Naive thymus-derived CD4-positive, alpha-beta T cell (primary cell): ENCODE results near the gene SLC39A11. TPM values are rescaled to one million over a fixed set of nuclear protein-coding genes. Genes with fewer than 3 reads are reported as not detected.

Experiments used
- ATAC-seq: fragments of 150-1000 bp; cut with Tn5 transposase; 2 replicates; pipeline ENCODE4 v1.10.0; 2021; ENCODE audit warnings: mild to moderate bottlenecking, moderate library complexity
- CTCF ChIA-PET: fragments of 350-600 bp; sonication (Branson Sonifier 250); formaldehyde crosslinking; loops from one replicate; lab custom pipeline; 2021; ENCODE audit warnings: antibody characterized with exemption; lab: Charles Lee
- POLR2A ChIA-PET: fragments of 350-600 bp; sonication (Branson Sonifier 250); formaldehyde crosslinking; loops from one replicate; lab custom pipeline; 2021; ENCODE audit warnings: antibody characterized with exemption, inconsistent platforms; lab: Charles Lee
- DNase-seq, 9 donors: peaks; one replicate each; pipeline versions ENCODE4 v3.0.0 to v3.0.0-alpha.2; 2020 to 2022; ENCODE audit warnings: mixed read lengths in 1 of 9
- H3K27ac ChIP-seq: one replicate; pipeline ENCODE4 v1.7.0; 2013; ENCODE audit warnings: mild to moderate bottlenecking, low read depth, low read length, moderate library complexity
- H3K27me3 ChIP-seq, 2 donors: one replicate each; pipeline ENCODE4 v1.7.0; 2013; ENCODE audit warnings: low read length in 2 of 2, mild to moderate bottlenecking in 2 of 2, moderate library complexity in 2 of 2; ENCODE audit not compliant: control insufficient read depth in 2 of 2, insufficient read depth in 2 of 2
- H3K36me3 ChIP-seq, 3 experiments: 1 replicate in 2 of 3; 2 replicates in 1 of 3; pipeline ENCODE4 v1.7.0; 2013; ENCODE audit warnings: low read length in 3 of 3, mild to moderate bottlenecking in 3 of 3, moderate library complexity in 1 of 3; ENCODE audit not compliant: insufficient read depth in 3 of 3, control insufficient read depth in 2 of 3
- H3K4me1 ChIP-seq, 2 donors: one replicate each; pipeline ENCODE4 v1.7.0; 2013; ENCODE audit warnings: low read length in 2 of 2, mild to moderate bottlenecking in 2 of 2, moderate library complexity in 1 of 2; ENCODE audit not compliant: control insufficient read depth in 2 of 2, insufficient read depth in 2 of 2
- H3K4me3 ChIP-seq: 2 replicates; pipeline ENCODE4 v1.7.0; 2013; ENCODE audit warnings: mild to moderate bottlenecking, low read length
- H3K9me3 ChIP-seq, 3 experiments: 1 replicate in 2 of 3; 2 replicates in 1 of 3; pipeline ENCODE4 v1.7.0; 2013; ENCODE audit warnings: low read length in 3 of 3; ENCODE audit not compliant: control insufficient read depth in 2 of 3
- H3K27ac Mint-ChIP-seq, 9 donors: one replicate each; pipeline ENCODE4 v1.8.0; 2020 to 2022; ENCODE audit warnings: mixed read lengths in 9 of 9, mild to moderate bottlenecking in 8 of 9, moderate library complexity in 5 of 9, inconsistent platforms in 2 of 9
- H3K27me3 Mint-ChIP-seq, 5 donors: one replicate each; pipeline ENCODE4 v1.8.0; 2021 to 2022; ENCODE audit warnings: mixed read lengths in 5 of 5, mild to moderate bottlenecking in 1 of 5
- H3K36me3 Mint-ChIP-seq, 5 donors: one replicate each; pipeline ENCODE4 v1.8.0; 2020 to 2022; ENCODE audit warnings: mixed read lengths in 5 of 5, mild to moderate bottlenecking in 3 of 5, inconsistent platforms in 1 of 5
- H3K4me1 Mint-ChIP-seq, 7 donors: one replicate each; pipeline ENCODE4 v1.8.0; 2020 to 2022; ENCODE audit warnings: mixed read lengths in 7 of 7, mild to moderate bottlenecking in 3 of 7, inconsistent platforms in 1 of 7
- H3K4me3 Mint-ChIP-seq, 10 donors: one replicate each; pipeline ENCODE4 v1.8.0; 2020 to 2022; ENCODE audit warnings: mild to moderate bottlenecking in 10 of 10, mixed read lengths in 10 of 10, moderate library complexity in 6 of 10, inconsistent platforms in 2 of 10
- H3K9me3 Mint-ChIP-seq, 11 donors: one replicate each; pipeline ENCODE4 v1.8.0; 2020 to 2022; ENCODE audit warnings: mixed read lengths in 11 of 11, mild to moderate bottlenecking in 4 of 11, inconsistent platforms in 1 of 11, moderate library complexity in 1 of 11
- intact Hi-C, 2 donors: fragments of 100-400 bp; cut with micrococcal nuclease; formaldehyde crosslinking; loops; one replicate each; pipeline ENCODE4 v1.15.1; 2023
- polyA plus RNA-seq, 2 donors: library from polyadenylated mRNA; unstranded; fragments of 300-500 nt; fragmentation: Illumina TruSeq; gene quantifications; one replicate each; pipeline ENCODE4 v1.2.3, GENCODE V29; 2021
- total RNA-seq, 6 experiments: library from RNA in 5 of 6; stranded (reverse) in 5 of 6; gene quantifications; 1 replicate in 5 of 6; 2 replicates in 1 of 6; pipeline ENCODE4 v1.2.3 and lab custom pipeline; 2021 to 2026

Gene SLC39A11
- total and polyA plus RNA-seq, 7 experiments from 2014 or later: 8.5 to 36.7 (median 19.8) TPM

GRCh38 chr17:72921347-72922054 is 171.0 kb downstream of the SLC39A11 start:
- intact Hi-C loops: no loop called here
- ChIA-PET POLR2A (no interaction called here), CTCF (interaction anchor here (0.5 kb wide), 1 partner anchor 9 kb away, joined by 5 read pairs; no protein-coding TSS in a partner anchor)
- peaks cover 0 to 46% (median 18%) of the 10 kb centered on the region in 5 donors for H3K36me3 Mint-ChIP-seq
- H3K9me3 Mint-ChIP-seq: no peaks in the 10 kb centered on the region
- H3K9me3 ChIP-seq: no peaks in the 10 kb centered on the region
- H3K4me1 Mint-ChIP-seq: peaks cover 0 to 5% (median 0%) of the 10 kb centered on the region in 7 donors
- H3K27ac ChIP-seq: no peak overlapping the region
- ATAC-seq: no peak
- H3K4me3 ChIP-seq: no peak overlapping the region
- no peaks in the 10 kb centered on the region for H3K27me3 ChIP-seq
- H3K36me3 ChIP-seq: no peaks in the 10 kb centered on the region
- DNase-seq: no peak
- H3K4me3 Mint-ChIP-seq: no peak overlapping the region
- H3K27ac Mint-ChIP-seq: no peak overlapping the region
- H3K27me3 Mint-ChIP-seq: no peaks in the 10 kb centered on the region
- H3K4me1 ChIP-seq: no peaks in the 10 kb centered on the region

- H3K4me1 Mint-ChIP-seq: peaks cover 0 to 7% (median 0%) of the 10 kb centered on the region in 7 donors
Measured at GRCh38 chr17:72920513-72920912, 172.0 kb downstream of the SLC39A11 start.

GRCh38 chr17:72916991-72917390 is 175.5 kb downstream of the SLC39A11 start:
- no peaks in the 10 kb centered on the region for H3K27me3 Mint-ChIP-seq
- Histone ChIP-seq H3K4me1 (no peaks in the 10 kb centered on the region), H3K27ac (no peak overlapping the region), H3K4me3 (no peak overlapping the region), H3K36me3 (no peaks in the 10 kb centered on the region), H3K27me3 (no peaks in the 10 kb centered on the region), H3K9me3 (no peaks in the 10 kb centered on the region)
- CTCF ChIA-PET: no interaction called here
- H3K27ac Mint-ChIP-seq: peak overlapping the region in 1 of 9 donors; percentile 33
- ATAC-seq (no peak), DNase-seq (no peak)
- H3K4me3 Mint-ChIP-seq: no peak overlapping the region
- peaks cover 0 to 9% (median 0%) of the 10 kb centered on the region in 7 donors for H3K4me1 Mint-ChIP-seq
- intact Hi-C loops: no loop called here
- peaks cover 0 to 48% (median 13%) of the 10 kb centered on the region in 5 donors for H3K36me3 Mint-ChIP-seq
- POLR2A ChIA-PET: no interaction called here
- H3K9me3 Mint-ChIP-seq: no peaks in the 10 kb centered on the region

More at GRCh38 chr17:72920513-72920912, 172.0 kb downstream of the SLC39A11 start:
- Mint-ChIP-seq H3K27ac (no peak overlapping the region), H3K27me3 (no peaks in the 10 kb centered on the region), H3K36me3 (peaks cover 0 to 49% (median 16%) of the 10 kb centered on the region in 5 donors), H3K4me3 (no peak overlapping the region), H3K9me3 (no peaks in the 10 kb centered on the region)
- DNase-seq (no peak), ATAC-seq (no peak)
- no peaks in the 10 kb centered on the region for H3K36me3 ChIP-seq
- intact Hi-C loops: no loop called here
- CTCF ChIA-PET: no interaction called here
- H3K27ac ChIP-seq: no peak overlapping the region
- H3K4me3 ChIP-seq: no peak overlapping the region
- POLR2A ChIA-PET: no interaction called here
- no peaks in the 10 kb centered on the region for H3K9me3 ChIP-seq
- no peaks in the 10 kb centered on the region for H3K27me3 ChIP-seq
- H3K4me1 ChIP-seq: no peaks in the 10 kb centered on the region

- CTCF ChIA-PET: interaction anchor here (1.0 kb wide), 1 partner anchor 357 kb away, joined by 3 read pairs; no protein-coding TSS in a partner anchor
- Histone ChIP-seq H3K9me3 (no peaks in the 10 kb centered on the region), H3K36me3 (no peaks in the 10 kb centered on the region), H3K27me3 (no peaks in the 10 kb centered on the region), H3K4me3 (no peak overlapping the region), H3K27ac (no peak overlapping the region), H3K4me1 (no peaks in the 10 kb centered on the region)
- DNase-seq: no peak
- H3K4me3 Mint-ChIP-seq: no peak overlapping the region
- no peaks in the 10 kb centered on the region for H3K27me3 Mint-ChIP-seq
- ATAC-seq: no peak
- intact Hi-C loops: no loop called here
- H3K36me3 Mint-ChIP-seq: peaks cover 0 to 46% (median 13%) of the 10 kb centered on the region in 5 donors
- POLR2A ChIA-PET: interaction anchor here (0.6 kb wide), 1 partner anchor 8 kb away, joined by 3 read pairs; no protein-coding TSS in a partner anchor
- H3K4me1 Mint-ChIP-seq: peaks cover 0 to 9% (median 0%) of the 10 kb centered on the region in 7 donors
- H3K9me3 Mint-ChIP-seq: no peaks in the 10 kb centered on the region
- no peak overlapping the region for H3K27ac Mint-ChIP-seq
Measured at GRCh38 chr17:72915625-72916081, 176.8 kb downstream of the SLC39A11 start.

GRCh38 chr17:72913142-72913682 is 179.3 kb downstream of the SLC39A11 start:
- ATAC-seq (no peak), DNase-seq (no peak)
- H3K4me1 ChIP-seq: no peaks in the 10 kb centered on the region
- H3K27me3 ChIP-seq: no peaks in the 10 kb centered on the region
- Mint-ChIP-seq H3K4me1 (peaks cover 0 to 7% (median 0%) of the 10 kb centered on the region in 7 donors), H3K27me3 (no peaks in the 10 kb centered on the region), H3K36me3 (peaks cover 0 to 50% (median 15%) of the 10 kb centered on the region in 5 donors), H3K9me3 (no peaks in the 10 kb centered on the region), H3K4me3 (no peak overlapping the region), H3K27ac (no peak overlapping the region)
- no peak overlapping the region for H3K4me3 ChIP-seq
- H3K36me3 ChIP-seq: no peaks in the 10 kb centered on the region
- ChIA-PET CTCF (no interaction called here), POLR2A (no interaction called here)
- intact Hi-C loops: no loop called here
- no peak overlapping the region for H3K27ac ChIP-seq
- no peaks in the 10 kb centered on the region for H3K9me3 ChIP-seq

GRCh38 chr17:72906306-72906705 is 186.2 kb downstream of the SLC39A11 start:
- ATAC-seq: no peak

More at GRCh38 chr17:72906306-72906705, 186.2 kb downstream of the SLC39A11 start:
- Histone ChIP-seq H3K4me1 (no peaks in the 10 kb centered on the region), H3K27me3 (no peaks in the 10 kb centered on the region), H3K4me3 (no peak overlapping the region), H3K36me3 (no peaks in the 10 kb centered on the region), H3K27ac (no peak overlapping the region), H3K9me3 (no peaks in the 10 kb centered on the region)
- intact Hi-C loops: no loop called here
- DNase-seq: no peak
- POLR2A ChIA-PET: no interaction called here
- Mint-ChIP-seq H3K4me3 (no peak overlapping the region), H3K9me3 (peaks cover 0 to 2% (median 0%) of the 10 kb centered on the region in 11 donors), H3K36me3 (peaks cover 0 to 38% (median 29%) of the 10 kb centered on the region in 5 donors), H3K27ac (no peak overlapping the region), H3K27me3 (no peaks in the 10 kb centered on the region), H3K4me1 (peaks cover 0 to 5% (median 0%) of the 10 kb centered on the region in 7 donors)
- CTCF ChIA-PET: no interaction called here
